ENCODE data around the gene ARMH2.

- TF ChIP-seq CTCF (IDR thresholded peaks at IDR 0.05), result no peak
- no peak for TF ChIP-seq POLR2A (IDR thresholded peaks at IDR 0.05)
These were observed at the start of gene ARMH2 for GRCh38 chr6:24798740-24799540.
